Calu3 (cell line): ENCODE results near the gene MPIG6B. TPM values are rescaled to one million over a fixed set of nuclear protein-coding genes. Genes with fewer than 3 reads are reported as not detected.

Experiments used
- BruUV-seq: library from RNA; stranded (reverse); fragments of 400-500 nt; replicated peaks from 2 replicates; lab custom pipeline; 2021; lab: Mats Ljungman, UMichigan
- CTCF ChIA-PET: fragments of 300-600 bp; sonication (Branson Sonifier 250); formaldehyde crosslinking; loops from one replicate; lab custom pipeline; 2022; ENCODE audit warnings: antibody characterized with exemption; lab: Charles Lee
- DNase-seq: peaks from one replicate; pipeline ENCODE4 v3.0.0; 2022
- H3K27ac Mint-ChIP-seq: one replicate; pipeline ENCODE4 v1.8.0; 2022; ENCODE audit warnings: mixed read lengths; ENCODE audit not compliant: unreplicated experiment
- H3K27me3 Mint-ChIP-seq: one replicate; pipeline ENCODE4 v1.8.0; 2022; ENCODE audit warnings: mixed read lengths; ENCODE audit not compliant: unreplicated experiment
- H3K36me3 Mint-ChIP-seq: one replicate; pipeline ENCODE4 v1.8.0; 2022; ENCODE audit warnings: mild to moderate bottlenecking, moderate library complexity, mixed read lengths; ENCODE audit not compliant: insufficient read depth, unreplicated experiment
- H3K4me1 Mint-ChIP-seq: one replicate; pipeline ENCODE4 v1.8.0; 2022; ENCODE audit warnings: mild to moderate bottlenecking, low read depth, mixed read lengths; ENCODE audit not compliant: unreplicated experiment
- H3K4me3 Mint-ChIP-seq: one replicate; pipeline ENCODE4 v1.8.0; 2022; ENCODE audit warnings: mild to moderate bottlenecking, low read depth, moderate library complexity, mixed read lengths; ENCODE audit not compliant: unreplicated experiment
- H3K9me3 Mint-ChIP-seq: one replicate; pipeline ENCODE4 v1.8.0; 2022; ENCODE audit warnings: low read depth, mixed read lengths; ENCODE audit not compliant: unreplicated experiment
- intact Hi-C: fragments of 100-400 bp; cut with micrococcal nuclease; formaldehyde crosslinking; loops from one replicate; pipeline ENCODE4 v1.10.0; 2022; ENCODE audit not compliant: unreplicated experiment
- total RNA-seq: library from RNA; stranded (reverse); gene quantifications from 2 replicates; pipeline ENCODE4 v1.2.3, GENCODE V29; 2022
- TF ChIP-seq, protein P1 (sequence below): fragments of 200-600 bp; IDR thresholded peaks from one replicate; pipeline ENCODE4 v1.8.0; 2022; ENCODE audit warnings: antibody characterized with exemption; ENCODE audit not compliant: unreplicated experiment

MPIG6B gene
- total RNA-seq, 1 experiment from 2014 or later = not detected

GRCh38 chr6:31736021-31736767, 13.0 kb downstream of the MPIG6B start, which contains the start of gene CLIC1:
Gene CLIC1, minus strand, starts transcription at chr6:31736530. Its CDS starts 230 bp downstream, at chr6:31736300.
- peak; percentile 97 for DNase-seq
- CTCF ChIA-PET = interaction anchor here (0.6 to 1.5 kb wide), 8 partner anchors 33 to 87 kb away, joined by 3 to 5 read pairs (median 4); partner anchors contain the start of genes ABHD16A, HSPA1A, HSPA1L and VWA7
- peaks cover 60% of the 10 kb centered on the region for H3K4me1 Mint-ChIP-seq
- peaks cover 99% of the 10 kb centered on the region for H3K36me3 Mint-ChIP-seq
- BruUV-seq = TSS peak; percentile 42
- no peaks in the 10 kb centered on the region for H3K9me3 Mint-ChIP-seq
- H3K27ac Mint-ChIP-seq = peak within 1 kb of the TSS; percentile 94
- TF ChIP-seq, protein P1, sequence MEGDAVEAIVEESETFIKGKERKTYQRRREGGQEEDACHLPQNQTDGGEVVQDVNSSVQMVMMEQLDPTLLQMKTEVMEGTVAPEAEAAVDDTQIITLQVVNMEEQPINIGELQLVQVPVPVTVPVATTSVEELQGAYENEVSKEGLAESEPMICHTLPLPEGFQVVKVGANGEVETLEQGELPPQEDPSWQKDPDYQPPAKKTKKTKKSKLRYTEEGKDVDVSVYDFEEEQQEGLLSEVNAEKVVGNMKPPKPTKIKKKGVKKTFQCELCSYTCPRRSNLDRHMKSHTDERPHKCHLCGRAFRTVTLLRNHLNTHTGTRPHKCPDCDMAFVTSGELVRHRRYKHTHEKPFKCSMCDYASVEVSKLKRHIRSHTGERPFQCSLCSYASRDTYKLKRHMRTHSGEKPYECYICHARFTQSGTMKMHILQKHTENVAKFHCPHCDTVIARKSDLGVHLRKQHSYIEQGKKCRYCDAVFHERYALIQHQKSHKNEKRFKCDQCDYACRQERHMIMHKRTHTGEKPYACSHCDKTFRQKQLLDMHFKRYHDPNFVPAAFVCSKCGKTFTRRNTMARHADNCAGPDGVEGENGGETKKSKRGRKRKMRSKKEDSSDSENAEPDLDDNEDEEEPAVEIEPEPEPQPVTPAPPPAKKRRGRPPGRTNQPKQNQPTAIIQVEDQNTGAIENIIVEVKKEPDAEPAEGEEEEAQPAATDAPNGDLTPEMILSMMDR = no peak
- peak within 1 kb of the TSS; percentile 98 for H3K4me3 Mint-ChIP-seq
- intact Hi-C loops = loop anchor here (5.0 kb wide), 1 partner anchor 34 kb away; the partner anchor contains the start of gene ABHD16A
- no peaks in the 10 kb centered on the region for H3K27me3 Mint-ChIP-seq

DNA sequence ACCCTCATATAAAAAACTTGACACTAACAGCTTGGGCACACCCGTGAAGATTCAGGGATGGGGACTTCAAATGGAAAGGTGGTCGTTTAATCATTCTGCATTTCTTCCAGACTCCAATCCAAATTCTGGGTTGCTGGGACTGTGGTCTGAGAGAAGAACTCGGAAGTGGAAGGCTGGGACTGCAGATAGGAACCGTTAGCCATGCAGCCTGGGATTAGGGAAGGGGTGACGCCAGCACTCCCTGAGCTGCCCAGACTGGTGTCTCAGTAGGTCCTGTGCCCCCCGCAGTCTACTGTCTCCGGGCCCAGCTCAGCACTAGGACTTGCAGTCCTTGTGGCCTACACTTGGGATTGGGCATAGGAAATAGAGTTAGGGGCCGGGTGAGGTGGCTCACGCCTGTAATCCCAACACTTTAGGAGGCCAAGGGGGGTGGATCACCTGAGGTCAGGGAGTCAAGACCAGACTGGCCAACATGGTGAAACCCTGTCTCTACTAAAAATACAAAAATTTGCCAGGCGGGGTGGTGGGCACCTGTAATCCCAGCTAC, 13.7 kb downstream of the MPIG6B start:
- TF ChIP-seq, protein P1 = no peak
- BruUV-seq = no TSS peak
- no peaks in the 10 kb centered on the region for H3K27me3 Mint-ChIP-seq
- H3K9me3 Mint-ChIP-seq = no peaks in the 10 kb centered on the region
- H3K27ac Mint-ChIP-seq = peak overlapping the region; percentile 94
- no peak for DNase-seq
- H3K36me3 Mint-ChIP-seq = peaks cover 99% of the 10 kb centered on the region
- CTCF ChIA-PET = interaction anchor here (0.6 to 3.4 kb wide), 9 partner anchors 33 to 196 kb away, joined by 3 to 16 read pairs (median 4); partner anchors contain the start of genes BAG6, DDX39B and LSM2
- intact Hi-C loops = loop anchor here (5.0 kb wide), 1 partner anchor 35 kb away; the partner anchor contains the start of gene ABHD16A
- H3K4me1 Mint-ChIP-seq = peaks cover 63% of the 10 kb centered on the region
- H3K4me3 Mint-ChIP-seq = peak overlapping the region; percentile 98

- intact Hi-C loops = loop anchor here (5.0 kb wide), 1 partner anchor 35 kb away; the partner anchor contains the start of gene ABHD16A
- peak overlapping the region; percentile 98 for H3K4me3 Mint-ChIP-seq
- H3K4me1 Mint-ChIP-seq = peaks cover 65% of the 10 kb centered on the region
- no TSS peak for BruUV-seq
- TF ChIP-seq, protein P1 = no peak
- CTCF ChIA-PET = interaction anchor here (0.7 to 4.8 kb wide), 16 partner anchors 7 to 196 kb away, joined by 3 to 49 read pairs (median 6); partner anchors contain the start of genes BAG6, C6orf47, DDAH2 and DDX39B
- H3K36me3 Mint-ChIP-seq = peaks cover 96% of the 10 kb centered on the region
- H3K27ac Mint-ChIP-seq = peak overlapping the region; percentile 94
- DNase-seq = peak; percentile 54
- no peaks in the 10 kb centered on the region for H3K27me3 Mint-ChIP-seq
- no peaks in the 10 kb centered on the region for H3K9me3 Mint-ChIP-seq
These were observed 14.3 kb downstream of the MPIG6B start for GRCh38 chr6:31737315-31737990.
